ENCODE measurements around the gene GNG7. TPM values are rescaled to one million over a fixed set of nuclear protein-coding genes. Genes with fewer than 3 reads are reported as not detected.

GNG7 gene
- total RNA-seq, 1 donor from 2014 or later = 1.8 TPM

- peak overlapping the region; percentile 97 for H3K27ac Mint-ChIP-seq (ENCODE audit: unreplicated experiment)
- Histone ChIP-seq H3K4me3 (ENCODE audit: insufficient read depth, low read depth, low read length) (peak overlapping the region; percentile 98), H4K20me1 (ENCODE audit: insufficient read depth, low read length) (peaks cover 34% of the 10 kb centered on the region), H3K27ac (ENCODE audit: low read depth, low read length) (peak overlapping the region; percentile 95), H3K4me1 (ENCODE audit: insufficient read depth, low read length) (peaks cover 10% of the 10 kb centered on the region), H3K9me3 (ENCODE audit: insufficient read depth, low read depth, low read length) (peaks cover 2% of the 10 kb centered on the region), H3K9ac (ENCODE audit: low read length) (peak overlapping the region; percentile 98), H3K4me2 (ENCODE audit: low read length) (peak overlapping the region; percentile 93), H3K27me3 (ENCODE audit: insufficient read depth, low read length) (no peaks in the 10 kb centered on the region), H2AFZ (ENCODE audit: low read depth, low read length) (no peak overlapping the region), H3K36me3 (ENCODE audit: insufficient read depth, low read length) (peaks cover 3% of the 10 kb centered on the region), H3K79me2 (ENCODE audit: insufficient read depth, low read length) (peaks cover 40% of the 10 kb centered on the region)
- H3K9me3 Mint-ChIP-seq (ENCODE audit: unreplicated experiment) = peaks cover 6% of the 10 kb centered on the region
- FAIRE-seq (no peak), DNase-seq (ENCODE audit: low read depth) (peak; percentile 60)
- H3K4me3 Mint-ChIP-seq (ENCODE audit: unreplicated experiment) = peak overlapping the region; percentile 98
- no peak for TF ChIP-seq EZH2 (IDR thresholded peaks at IDR 0.05; ENCODE audit: insufficient read depth, low read length)
- no peak for TF ChIP-seq CTCF (IDR thresholded peaks at IDR 0.05; ENCODE audit: insufficient read depth, low read depth, low read length)
- H3K27me3 Mint-ChIP-seq (ENCODE audit: low read depth, unreplicated experiment) = no peaks in the 10 kb centered on the region
- peaks cover 18% of the 10 kb centered on the region for H3K36me3 Mint-ChIP-seq (ENCODE audit: low read depth, unreplicated experiment)
- no peaks in the 10 kb centered on the region for H3K4me1 Mint-ChIP-seq (ENCODE audit: low read depth, unreplicated experiment)
These were observed 225.9 kb downstream of the GNG7 start for GRCh38 chr19:2476451-2477140.

- Histone ChIP-seq H3K4me1 (ENCODE audit: insufficient read depth, low read length) (peaks cover 10% of the 10 kb centered on the region), H4K20me1 (ENCODE audit: insufficient read depth, low read length) (peaks cover 34% of the 10 kb centered on the region), H3K4me2 (ENCODE audit: low read length) (peak within 1 kb of the TSS; percentile 93), H3K79me2 (ENCODE audit: insufficient read depth, low read length) (peaks cover 40% of the 10 kb centered on the region), H3K27ac (ENCODE audit: low read depth, low read length) (peak within 1 kb of the TSS; percentile 95), H3K36me3 (ENCODE audit: insufficient read depth, low read length) (peaks cover 3% of the 10 kb centered on the region), H3K27me3 (ENCODE audit: insufficient read depth, low read length) (no peaks in the 10 kb centered on the region), H3K9ac (ENCODE audit: low read length) (peak within 1 kb of the TSS; percentile 98), H3K9me3 (ENCODE audit: insufficient read depth, low read depth, low read length) (no peaks in the 10 kb centered on the region), H2AFZ (ENCODE audit: low read depth, low read length) (no peak within 1 kb of the TSS), H3K4me3 (ENCODE audit: insufficient read depth, low read depth, low read length) (peak within 1 kb of the TSS; percentile 98)
- no peak for TF ChIP-seq EZH2 (IDR thresholded peaks at IDR 0.05; ENCODE audit: insufficient read depth, low read length)
- no peak for TF ChIP-seq CTCF (IDR thresholded peaks at IDR 0.05; ENCODE audit: insufficient read depth, low read depth, low read length)
- Mint-ChIP-seq H3K27me3 (ENCODE audit: low read depth, unreplicated experiment) (no peaks in the 10 kb centered on the region), H3K9me3 (ENCODE audit: unreplicated experiment) (peaks cover 2% of the 10 kb centered on the region), H3K36me3 (ENCODE audit: low read depth, unreplicated experiment) (peaks cover 18% of the 10 kb centered on the region), H3K4me1 (ENCODE audit: low read depth, unreplicated experiment) (no peaks in the 10 kb centered on the region), H3K4me3 (ENCODE audit: unreplicated experiment) (peak within 1 kb of the TSS; percentile 98), H3K27ac (ENCODE audit: unreplicated experiment) (peak within 1 kb of the TSS; percentile 97)
- peak; percentile 90 for DNase-seq (ENCODE audit: low read depth)
- FAIRE-seq = peak; percentile 60
These were observed 226.6 kb downstream of the GNG7 start, which contains the start of gene GADD45B for GRCh38 chr19:2475702-2476450. Gene GADD45B (plus strand): TSS chr19:2476127. CDS start chr19:2476359, 232 bp downstream.

All from astrocyte (in vitro differentiated cells and primary cell).